HCT116 (cell line): ENCODE data around the gene CELA2A. TPM values are rescaled to one million over a fixed set of nuclear protein-coding genes. Genes with fewer than 3 reads are reported as not detected.
"Not testable (repeated sequence)": the region's sequence is repeated elsewhere in the genome, so short reads cannot be mapped to it uniquely, and the experiment has no call there.

ENCODE experiments used
- ATAC-seq: fragments of 200-7000 bp; cut with Tn5 transposase; 2 replicates; pipeline ENCODE4 v1.9.1; 2020; ENCODE audit warnings: mild to moderate bottlenecking, moderate library complexity
- BruUV-seq: library from RNA; stranded (reverse); fragments of 400-500 nt; replicated peaks from 2 replicates; lab custom pipeline; 2021; lab: Mats Ljungman, UMichigan
- CTCF ChIA-PET: fragments of 300-600 bp; sonication (Branson Sonifier 250); formaldehyde crosslinking; loops from one replicate; lab custom pipeline; 2021; ENCODE audit warnings: antibody characterized with exemption; lab: Charles Lee
- POLR2A ChIA-PET: fragments of 300-600, 350-600 bp; sonication (Branson Sonifier 250); formaldehyde crosslinking; loops from one replicate; lab custom pipeline; 2021; ENCODE audit warnings: antibody characterized with exemption; lab: Charles Lee
- RAD21 ChIA-PET, 2 experiments: fragments of 300-600 bp; sonication (Branson Sonifier 250); formaldehyde crosslinking; loops; one replicate each; lab custom pipeline; 2023; ENCODE audit warnings: low total read pairs in 2 of 2; ENCODE audit not compliant: uncharacterized antibody in 2 of 2, unreplicated experiment in 2 of 2, low non-redundant PET in 1 of 2; lab: Charles Lee
- DNase-seq: peaks from one replicate; pipeline ENCODE4 v3.0.0-alpha.2; 2010; ENCODE audit warnings: low read depth, low spot score
- H2AFZ ChIP-seq: fragments of 200-600 bp; shearing (Covaris generic), sonication (generic); 2 replicates; pipeline ENCODE4 v1.6.1; 2017; ENCODE audit warnings: low read depth, mixed run types, mixed read lengths, antibody characterized with exemption, low read length; ENCODE audit not compliant: poor library complexity, severe bottlenecking
- H3K27ac ChIP-seq: 2 replicates; pipeline ENCODE4 v1.5.1; 2012; ENCODE audit warnings: low read depth, low read length
- H3K27me3 ChIP-seq: fragments of 200-600 bp; sonication (generic); 2 replicates; pipeline ENCODE4 v1.6.1; 2016; ENCODE audit warnings: mixed run types, low read length, mixed read lengths; ENCODE audit not compliant: insufficient read depth
- H3K36me3 ChIP-seq, 2 experiments: fragments of 200-500 bp in 1 of 2; fragments of 200-600 bp in 1 of 2; sonication (Bioruptor generic) in 1 of 2; sonication (generic) in 1 of 2; 2 replicates each; pipeline versions ENCODE4 v1.5.1 to v1.6.1; 2014 to 2016; ENCODE audit warnings: low read length in 2 of 2, inconsistent platforms in 1 of 2, mixed read lengths in 1 of 2, mixed run types in 1 of 2; ENCODE audit not compliant: insufficient read depth in 2 of 2, control insufficient read depth in 1 of 2
- H3K4me1 ChIP-seq, 2 experiments: fragments of 200-600 bp in 1 of 2; sonication (generic) in 1 of 2; 2 replicates each; pipeline versions ENCODE4 v1.5.1 to v1.6.1; 2012 to 2017; ENCODE audit warnings: low read length in 2 of 2, inconsistent platforms in 1 of 2, mild to moderate bottlenecking in 1 of 2, mixed read lengths in 1 of 2, mixed run types in 1 of 2, moderate library complexity in 1 of 2; ENCODE audit not compliant: insufficient read depth in 2 of 2, control insufficient read depth in 1 of 2
- H3K4me2 ChIP-seq: fragments of 200-600 bp; sonication (generic); 2 replicates; pipeline ENCODE4 v1.6.1; 2017; ENCODE audit warnings: mixed run types, low read length, mixed read lengths
- H3K4me3 ChIP-seq, 2 experiments: fragments of 200-600 bp in 1 of 2; sonication (generic) in 1 of 2; replicated peaks in 1 of 2; 2 replicates each; pipeline ENCODE4 v1.5.1; 2011 to 2016; ENCODE audit warnings: low read length in 2 of 2, control low read depth in 1 of 2, low read depth in 1 of 2, mild to moderate bottlenecking in 1 of 2, mixed read lengths in 1 of 2, mixed run types in 1 of 2
- H3K79me2 ChIP-seq: fragments of 200-600 bp; sonication (generic); 2 replicates; pipeline ENCODE4 v1.6.1; 2017; ENCODE audit warnings: mild to moderate bottlenecking, mixed run types, low read length, moderate library complexity, mixed read lengths; ENCODE audit not compliant: insufficient read depth
- H3K9ac ChIP-seq: fragments of 200-600 bp; sonication (generic); 2 replicates; pipeline ENCODE4 v1.6.1; 2016; ENCODE audit warnings: low read length, mixed read lengths
- H3K9me2 ChIP-seq: fragments of 200-600 bp; sonication (generic), shearing (Covaris generic); 2 replicates; pipeline ENCODE4 v1.6.1; 2017; ENCODE audit warnings: mixed run types, mild to moderate bottlenecking, moderate library complexity; ENCODE audit not compliant: insufficient read depth
- H3K9me3 ChIP-seq, 2 experiments: fragments of 200-500 bp in 1 of 2; fragments of 200-600 bp in 1 of 2; sonication (Bioruptor generic) in 1 of 2; sonication (generic) in 1 of 2; 2 replicates each; pipeline ENCODE4 v1.6.1; 2014 to 2017; ENCODE audit warnings: low read length in 2 of 2, mixed read lengths in 2 of 2, inconsistent platforms in 1 of 2, low read depth in 1 of 2, mild to moderate bottlenecking in 1 of 2, mixed run types in 1 of 2, moderate library complexity in 1 of 2; ENCODE audit not compliant: control insufficient read depth in 1 of 2, insufficient read depth in 1 of 2
- H4K20me1 ChIP-seq: fragments of 200-600 bp; sonication (generic), shearing (Covaris generic); 2 replicates; pipeline ENCODE4 v1.6.1; 2017; ENCODE audit warnings: mixed run types, mild to moderate bottlenecking, moderate library complexity; ENCODE audit not compliant: insufficient read depth
- RAD21 ChIP-seq: IDR thresholded peaks from 2 replicates; pipeline ENCODE4 v1.6.1; 2012; ENCODE audit warnings: low read depth, mild to moderate bottlenecking
- TCF7L2 ChIP-seq: IDR thresholded peaks from 2 replicates; pipeline ENCODE4 v1.7.0; 2011; ENCODE audit warnings: borderline replicate concordance, inconsistent platforms; ENCODE audit not compliant: insufficient read depth, insufficient read length; ENCODE audit errors: extremely low read depth
- YY1 ChIP-seq: IDR thresholded peaks from 2 replicates; pipeline ENCODE4 v1.6.1; 2011; ENCODE audit warnings: low read length, low read depth, moderate library complexity, mild to moderate bottlenecking; ENCODE audit not compliant: insufficient replicate concordance; ENCODE audit errors: extremely low read depth
- ZNF274 ChIP-seq: fragments of 200-500 bp; sonication (Bioruptor generic); IDR thresholded peaks from 2 replicates; pipeline ENCODE4 v1.6.1; 2014; ENCODE audit warnings: mild to moderate bottlenecking, low read depth, low read length, inconsistent platforms
- intact Hi-C: fragments of 100-400 bp; cut with micrococcal nuclease; formaldehyde crosslinking; loops from 2 replicates; pipeline ENCODE4 v1.10.0; 2022
- total RNA-seq: library from RNA; stranded (reverse); gene quantifications from one replicate; pipeline ENCODE4 v1.2.1, GENCODE V29; 2021; ENCODE audit not compliant: unreplicated experiment

The CELA2A gene
- total RNA-seq, 1 experiment from 2014 or later = 1.6 TPM

GRCh38 chr1:15513919-15514318 lies 57.4 kb downstream of the CELA2A start (continued):
- no peak for TF ChIP-seq YY1
- no peak for TF ChIP-seq ZNF274
- TF ChIP-seq, all 23 proteins: peak for 0

DNA sequence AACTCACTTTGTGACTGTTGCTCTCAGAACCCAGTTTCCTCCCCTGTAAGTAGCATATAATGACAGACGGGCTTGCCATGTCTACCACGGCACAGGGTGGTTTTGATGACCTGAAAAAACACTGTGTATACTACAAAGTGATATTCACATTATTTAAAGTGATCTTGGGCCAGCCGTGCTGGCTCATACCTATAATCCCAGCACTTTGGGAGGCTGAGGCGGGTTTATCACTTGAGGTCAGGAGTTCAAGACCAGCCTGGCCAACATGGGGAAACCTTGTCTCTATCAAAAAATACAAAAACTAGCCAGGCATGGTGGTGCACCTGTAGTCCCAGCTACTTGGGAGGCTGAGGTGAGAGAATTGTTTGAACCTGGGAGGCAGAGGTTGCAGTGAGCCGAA lies 58.0 kb downstream of the CELA2A start:
- POLR2A ChIA-PET, H2AFZ ChIP-seq, CTCF ChIA-PET, H3K4me3 ChIP-seq, H3K36me3 ChIP-seq, H3K27me3 ChIP-seq, intact Hi-C loops, H3K9me2 ChIP-seq, H4K20me1 ChIP-seq, H3K9me3 ChIP-seq, H3K4me1 ChIP-seq, DNase-seq, H3K9ac ChIP-seq, H3K79me2 ChIP-seq, ATAC-seq, RAD21 ChIA-PET, H3K27ac ChIP-seq, H3K4me2 ChIP-seq, BruUV-seq: not testable (repeated sequence)

GRCh38 chr1:15515022-15515663 lies 58.6 kb downstream of the CELA2A start:
- Histone ChIP-seq H3K27me3 (no peaks in the 10 kb centered on the region), H3K4me1 (no peaks in the 10 kb centered on the region), H3K9me3 (no peaks in the 10 kb centered on the region), H3K27ac (no peak overlapping the region), H3K9ac (no peak overlapping the region), H3K4me3 (no peak overlapping the region), H3K4me2 (no peak overlapping the region), H3K36me3 (peaks cover 2 to 5% of the 10 kb centered on the region in 2 experiments; a peak in 1 of 4 replicates), H3K9me2 (no peaks in the 10 kb centered on the region), H4K20me1 (no peaks in the 10 kb centered on the region), H2AFZ (no peak overlapping the region), H3K79me2 (no peaks in the 10 kb centered on the region)
- TF ChIP-seq RAD21 (no peak), TCF7L2 (no peak)
- no TSS peak for BruUV-seq
- intact Hi-C loops = no loop called here
- DNase-seq = no peak
- ATAC-seq = no peak
- POLR2A ChIA-PET = no interaction called here
- CTCF ChIA-PET = no interaction called here
- RAD21 ChIA-PET = no interaction called here
